Hindlimb muscle (tissue), 1 donor: Measurements from ENCODE around the gene DARS1. TPM values are rescaled to one million over a fixed set of nuclear protein-coding genes. Genes with fewer than 3 reads are reported as not detected.
A peak's percentile ranks its signal among the peaks of the same experiment; 100 is the strongest.

ENCODE experiments used
- DNase-seq: peaks from one replicate; pipeline ENCODE4 v3.0.0-alpha.2; 2013
- polyA plus RNA-seq: library from polyadenylated mRNA; unstranded; fragments of 120-200 nt; gene quantifications from one replicate; pipeline ENCODE4 v1.2.1, GENCODE V29; 2013; ENCODE audit not compliant: insufficient read length

The DARS1 gene
- polyA plus RNA-seq = 92.6 TPM

- peak; percentile 97 for DNase-seq
Measured at GRCh38 chr2:135985018-135985825, at the start of gene DARS1. Gene DARS1, minus strand, starts transcription at chr2:135985626. Its CDS starts 158 bp downstream, at chr2:135985468.

GRCh38 chr2:136034629-136035028 lies 49.2 kb upstream of the DARS1 start:
- DNase-seq = no peak

- DNase-seq = no peak
Measured at GRCh38 chr2:136032817-136033535, 47.5 kb upstream of the DARS1 start.

DNA sequence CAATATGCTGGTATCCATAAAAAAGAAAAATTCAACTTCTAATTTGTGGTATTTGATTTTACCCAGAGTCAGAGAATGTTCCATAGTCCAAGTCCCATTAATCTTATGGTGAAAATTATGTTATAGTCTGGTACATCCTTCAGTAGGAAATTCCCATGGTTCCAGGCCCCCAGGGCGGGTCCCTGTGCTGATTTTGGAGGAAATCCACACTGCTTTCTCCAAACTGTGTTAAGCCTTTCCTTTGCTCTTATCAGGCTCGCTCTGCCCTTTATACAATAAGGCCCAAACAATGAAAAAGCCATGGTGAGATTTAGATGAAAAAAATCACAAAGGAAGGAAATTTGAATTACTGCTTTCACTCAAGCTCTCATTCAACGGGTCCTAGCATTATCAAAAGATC lies 46.8 kb upstream of the DARS1 start:
- no peak for DNase-seq

DNA sequence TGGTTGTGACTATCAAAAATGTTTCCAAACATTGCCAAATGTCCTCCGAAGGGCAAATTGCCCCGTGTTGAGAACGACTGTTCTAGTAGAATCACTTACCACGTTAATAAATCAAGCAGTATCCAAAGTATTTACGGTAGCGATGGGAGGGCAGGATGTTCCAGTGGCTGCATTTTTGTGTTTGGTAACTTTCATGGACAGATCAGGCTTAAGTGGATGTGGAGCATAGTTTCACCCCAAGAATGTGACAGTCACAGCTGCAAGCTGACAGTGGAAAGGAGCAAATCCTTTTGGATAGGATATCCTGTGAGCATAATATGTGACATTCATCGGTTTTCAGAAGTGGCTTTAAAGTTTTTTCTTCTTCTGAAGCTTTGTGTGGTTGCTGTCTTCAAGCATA lies 46.3 kb upstream of the DARS1 start:
- no peak for DNase-seq

DNA sequence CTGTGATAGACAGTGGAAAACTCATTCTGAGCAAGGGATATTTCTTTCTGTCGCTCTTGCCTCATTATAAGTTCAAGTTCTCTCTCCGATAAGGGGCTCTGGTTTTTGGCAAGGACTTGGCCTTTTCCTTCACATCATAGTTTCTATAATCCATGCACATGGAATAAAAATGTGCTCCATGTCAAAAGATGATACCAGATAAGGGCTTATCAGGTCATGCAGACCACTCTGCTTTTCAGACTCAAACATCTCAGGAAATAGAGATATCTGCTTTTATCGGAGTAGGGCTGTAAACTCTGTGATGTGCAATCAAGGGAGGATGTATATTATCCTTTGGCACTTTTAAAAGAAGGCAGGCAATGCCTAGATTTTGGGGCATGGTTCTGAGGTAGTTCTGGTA lies 45.0 kb upstream of the DARS1 start:
- DNase-seq = no peak

DNA sequence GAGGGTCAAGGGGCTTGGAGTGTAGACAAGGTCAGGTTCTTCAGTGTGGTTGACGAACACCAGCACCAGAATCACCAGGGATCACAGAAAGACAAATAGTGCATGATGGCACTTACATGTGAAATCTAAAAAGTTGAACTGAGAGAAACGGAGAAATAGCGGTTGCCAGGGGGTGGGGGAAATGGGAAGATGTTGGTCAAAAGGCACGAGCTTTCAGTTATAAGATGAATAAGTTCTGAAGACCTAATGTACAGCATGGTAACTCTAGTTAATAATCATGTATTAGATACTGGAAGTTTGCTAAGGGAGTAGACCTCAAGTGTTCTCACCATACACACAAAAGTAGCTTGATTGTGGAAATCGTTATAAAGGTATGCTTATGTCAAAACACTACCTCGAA lies 43.7 kb upstream of the DARS1 start:
- no peak for DNase-seq

DNA sequence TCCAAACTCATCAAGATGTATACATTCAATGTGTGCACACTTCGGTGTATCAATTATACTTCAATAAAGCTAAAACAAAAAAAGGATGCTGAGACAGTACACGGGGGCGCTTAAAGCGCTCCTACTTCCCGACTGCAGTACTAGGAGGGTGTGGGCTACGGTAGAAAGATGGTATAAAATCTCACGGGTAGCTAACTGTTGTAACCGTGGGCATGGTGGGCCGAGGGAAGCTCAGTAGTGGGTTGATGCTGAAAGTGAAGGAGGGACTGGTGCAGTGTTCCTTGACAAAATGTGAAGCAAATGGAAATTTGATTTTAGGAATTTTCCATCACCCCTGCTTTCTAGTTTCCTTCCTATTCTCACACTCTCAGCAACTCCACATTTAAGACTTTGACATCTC lies 42.6 kb upstream of the DARS1 start:
- DNase-seq = no peak

- no peak for DNase-seq
Measured at GRCh38 chr2:136027112-136027511, 41.7 kb upstream of the DARS1 start.

DNA sequence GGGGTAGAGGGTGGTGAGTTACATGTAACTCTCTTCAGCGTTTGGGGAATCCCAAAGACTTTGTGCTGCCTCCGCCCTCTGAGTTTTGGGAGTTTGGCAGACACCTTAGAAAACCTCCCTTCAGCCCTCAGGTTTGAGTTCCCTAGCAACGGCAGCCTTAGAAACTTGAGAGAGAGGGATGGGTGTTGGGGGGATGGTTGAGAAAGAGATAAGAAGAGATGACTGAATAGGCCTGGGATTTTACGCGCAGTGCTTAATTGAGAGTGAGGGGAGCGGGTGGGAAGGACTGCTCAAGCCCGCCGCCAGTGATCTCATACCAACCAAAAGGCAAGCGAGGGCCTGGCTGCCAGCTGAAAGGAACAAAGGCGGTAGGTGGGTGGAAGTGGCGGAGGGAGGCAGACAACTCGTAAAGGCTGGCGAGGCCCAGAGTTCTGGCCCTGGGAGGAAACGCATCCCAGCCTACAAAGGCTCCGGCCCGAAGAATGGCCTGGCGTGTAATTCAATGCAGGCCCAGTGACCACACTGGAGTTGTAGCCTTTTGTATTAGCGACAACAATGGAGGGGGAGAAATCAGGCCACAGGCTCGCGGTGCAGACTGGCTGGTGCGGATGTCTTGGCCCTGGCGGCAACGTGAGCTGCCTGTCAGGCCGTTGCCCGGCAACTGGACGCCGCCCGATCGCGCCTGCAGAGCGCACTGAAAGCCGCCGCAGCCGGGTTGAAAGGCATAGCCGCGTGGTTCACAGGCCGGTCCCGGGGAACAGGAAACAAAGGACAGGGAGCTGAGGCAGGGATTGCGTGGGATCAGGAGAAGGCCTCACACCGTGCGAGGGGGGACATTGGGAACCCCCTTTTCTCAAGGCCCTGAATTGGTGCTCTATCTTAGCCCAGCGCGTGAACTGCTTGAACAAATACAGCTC lies 39.9 kb upstream of the DARS1 start:
- DNase-seq = peak; percentile 66

GRCh38 chr2:136024616-136025015 lies 39.2 kb upstream of the DARS1 start:
- no peak for DNase-seq

DNA sequence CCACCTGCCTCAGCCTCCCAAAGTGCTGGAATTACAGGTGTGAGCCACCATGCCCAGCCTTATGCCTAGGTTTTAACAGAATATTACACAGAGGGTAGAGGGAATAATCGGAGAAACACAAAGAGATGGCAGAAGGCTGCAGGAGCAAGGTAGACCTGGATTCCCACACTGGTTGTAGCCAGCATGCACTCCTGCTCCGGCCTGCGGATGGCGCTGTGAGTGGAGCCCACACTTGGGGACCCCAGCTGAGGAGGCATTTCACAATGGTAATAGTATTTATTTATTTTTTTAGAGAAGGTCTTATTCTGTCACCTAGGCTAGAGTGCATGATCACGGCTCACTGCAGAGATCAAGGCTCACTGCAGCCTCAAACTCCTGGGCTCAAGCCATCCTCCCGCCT lies 38.8 kb upstream of the DARS1 start:
- no peak for DNase-seq

- DNase-seq = no peak
Measured at GRCh38 chr2:136023416-136023815, 38.0 kb upstream of the DARS1 start.

DNA sequence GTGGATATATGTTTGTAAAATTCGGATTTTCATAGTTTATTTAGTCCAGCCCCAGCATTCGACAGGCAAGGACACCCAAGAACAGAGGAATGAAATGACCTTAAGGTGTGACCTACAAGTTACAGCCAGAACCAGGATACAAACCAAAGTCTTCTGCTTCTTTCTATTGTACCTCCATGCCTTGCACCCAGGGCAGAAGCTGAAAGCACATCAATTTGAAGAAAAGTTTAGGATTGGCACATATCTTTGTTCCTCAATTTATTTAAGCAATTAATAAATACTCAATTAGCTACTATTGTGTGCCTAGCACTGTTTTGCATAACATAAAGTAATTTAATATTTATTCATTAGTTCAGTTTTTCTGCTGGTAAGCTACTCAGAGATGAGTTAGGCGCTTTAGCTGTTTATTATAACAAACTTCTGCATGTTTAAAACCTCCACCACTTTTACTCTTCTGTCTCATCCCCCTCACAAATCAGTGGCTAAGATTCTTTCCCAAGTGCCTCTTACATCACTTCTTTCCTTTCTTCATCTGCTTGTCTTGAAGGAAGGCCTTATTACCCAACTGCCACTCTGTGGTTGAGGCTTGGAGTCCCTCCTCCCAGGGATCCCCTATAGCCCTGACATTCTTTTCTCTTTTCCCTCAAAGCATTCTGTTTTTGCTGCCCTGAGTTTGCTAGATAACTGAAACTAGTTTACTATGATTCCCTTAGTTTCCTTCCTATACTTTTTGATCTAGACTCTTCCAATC lies 37.1 kb upstream of the DARS1 start:
- no peak for DNase-seq

DNA sequence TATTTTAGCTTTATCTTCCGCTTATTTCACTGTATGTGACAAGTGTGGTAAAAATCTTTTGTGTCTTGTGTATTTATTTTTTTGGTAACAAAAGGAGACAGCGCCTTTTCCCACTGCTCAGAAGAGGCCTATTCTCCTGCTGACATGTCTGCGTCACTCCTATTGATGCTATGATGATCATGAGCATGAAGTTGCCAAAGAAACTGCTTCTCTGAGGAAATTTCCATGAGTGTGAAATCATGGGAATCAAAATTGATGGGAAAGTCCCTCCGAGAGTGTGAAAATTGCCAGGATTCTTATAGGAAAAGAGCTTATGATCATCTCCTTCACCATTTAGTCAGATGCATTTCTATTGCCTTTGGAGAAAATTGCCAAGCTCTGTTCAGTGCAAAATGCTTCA lies 36.5 kb upstream of the DARS1 start:
- no peak for DNase-seq

GRCh38 chr2:136021406-136021805 lies 36.0 kb upstream of the DARS1 start:
- no peak for DNase-seq

- DNase-seq = no peak
Measured at GRCh38 chr2:136020831-136021230, 35.4 kb upstream of the DARS1 start.

DNA sequence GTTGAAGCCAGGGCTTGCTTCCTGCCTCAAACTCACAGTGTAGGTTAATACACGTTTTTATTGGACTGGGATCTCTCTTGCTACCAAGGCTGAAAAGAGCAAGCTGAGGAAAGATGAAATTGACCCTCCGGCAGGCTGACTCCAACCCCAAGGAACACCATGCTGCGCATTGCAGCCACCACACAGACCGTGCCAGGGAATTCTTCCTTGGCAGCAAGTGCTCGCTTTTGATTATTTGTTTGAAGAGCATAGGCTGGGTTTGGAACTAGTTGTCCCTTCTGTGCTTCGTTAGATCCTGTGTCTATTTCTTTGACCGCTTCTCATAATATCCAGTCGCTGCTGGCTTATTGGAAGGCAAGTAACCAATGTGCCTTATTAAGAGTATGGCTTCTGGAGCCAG lies 34.4 kb upstream of the DARS1 start:
- no peak for DNase-seq

DNA sequence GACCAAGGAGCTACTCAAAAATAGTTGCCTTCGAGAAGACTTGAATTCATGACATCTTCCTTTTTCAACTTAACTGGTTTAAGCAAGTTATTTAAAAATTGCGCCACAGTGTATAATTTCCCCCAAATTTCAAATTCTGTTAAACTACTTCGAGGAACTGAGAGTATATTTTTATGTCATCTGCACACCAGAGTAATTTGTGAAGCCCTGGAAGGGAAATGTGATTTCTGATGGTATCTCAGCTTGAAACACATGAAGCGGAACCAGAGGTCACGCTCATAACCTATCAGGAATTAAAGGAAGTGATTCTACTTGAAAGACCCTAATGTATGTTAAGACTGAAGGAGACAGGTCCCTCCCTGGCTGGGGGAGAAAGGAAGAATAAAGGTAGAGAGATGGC lies 33.9 kb upstream of the DARS1 start:
- no peak for DNase-seq

DNA sequence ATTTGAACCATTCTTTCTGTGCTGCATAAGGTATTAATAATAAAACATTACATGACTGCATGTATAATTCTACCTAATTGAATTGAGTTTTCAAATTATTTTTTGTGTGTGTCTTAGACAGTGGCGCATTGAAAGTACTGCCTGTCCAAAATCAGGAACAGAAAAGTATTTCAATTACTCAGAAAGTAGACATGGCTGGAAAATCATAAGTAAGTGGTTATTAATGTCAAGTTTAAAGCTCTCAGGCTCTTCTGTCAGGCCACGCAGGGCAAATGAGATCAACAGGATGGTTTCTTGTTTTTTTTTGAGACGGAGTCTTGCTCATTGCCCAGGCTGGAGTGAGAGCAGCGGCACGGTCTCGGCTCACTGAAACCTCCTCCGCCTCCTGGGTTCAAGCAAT lies 32.4 kb upstream of the DARS1 start:
- no peak for DNase-seq

DNA sequence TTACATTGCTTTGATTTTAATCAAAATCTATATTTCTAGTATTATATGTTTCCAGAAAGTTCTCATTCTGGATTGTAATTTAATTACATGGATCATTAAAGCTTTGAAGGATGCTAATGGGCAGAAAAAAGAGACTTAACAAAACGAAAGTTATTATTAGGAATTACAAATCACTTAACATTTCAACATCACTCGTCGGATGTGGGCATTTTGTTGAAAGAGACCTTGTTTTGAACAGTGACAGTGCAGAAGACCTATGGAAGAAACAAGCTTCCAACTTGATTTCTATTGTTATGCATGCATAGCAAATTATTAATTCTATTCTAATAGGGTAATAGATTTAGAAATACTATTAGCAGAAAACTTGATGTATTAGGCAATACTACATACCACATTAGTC lies 31.4 kb upstream of the DARS1 start:
- no peak for DNase-seq

DNA sequence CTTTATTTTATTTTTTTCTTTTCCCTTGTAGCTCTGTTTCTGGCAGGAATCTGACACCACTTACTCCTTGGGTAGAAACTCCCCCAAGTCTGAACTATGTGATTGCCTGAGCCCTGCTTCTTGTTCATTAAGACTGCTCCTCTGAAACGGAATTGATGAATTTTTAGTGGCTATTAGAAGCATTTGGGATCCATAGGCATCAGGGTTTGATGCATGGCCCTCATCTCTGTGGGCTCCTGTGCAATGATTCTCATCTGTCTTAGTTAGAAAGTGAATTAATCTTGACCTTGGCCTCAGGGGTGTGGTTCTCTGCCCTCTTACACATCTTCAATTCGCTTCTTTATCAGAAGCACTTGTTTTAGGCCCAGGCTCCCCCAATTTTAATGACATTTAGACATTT lies 31.0 kb upstream of the DARS1 start:
- no peak for DNase-seq
